HCT116 (cell line): ENCODE results near the gene CLK3. TPM values are rescaled to one million over a fixed set of nuclear protein-coding genes. Genes with fewer than 3 reads are reported as not detected.

Source experiments
- ATAC-seq: fragments of 200-7000 bp; cut with Tn5 transposase; 2 replicates; pipeline ENCODE4 v1.9.1; 2020; ENCODE audit warnings: mild to moderate bottlenecking, moderate library complexity
- BruUV-seq: library from RNA; stranded (reverse); fragments of 400-500 nt; replicated peaks from 2 replicates; lab custom pipeline; 2021; lab: Mats Ljungman, UMichigan
- CTCF ChIA-PET: fragments of 300-600 bp; sonication (Branson Sonifier 250); formaldehyde crosslinking; loops from one replicate; lab custom pipeline; 2021; ENCODE audit warnings: antibody characterized with exemption; lab: Charles Lee
- POLR2A ChIA-PET: fragments of 300-600, 350-600 bp; sonication (Branson Sonifier 250); formaldehyde crosslinking; loops from one replicate; lab custom pipeline; 2021; ENCODE audit warnings: antibody characterized with exemption; lab: Charles Lee
- RAD21 ChIA-PET, 2 experiments: fragments of 300-600 bp; sonication (Branson Sonifier 250); formaldehyde crosslinking; loops; one replicate each; lab custom pipeline; 2023; ENCODE audit warnings: low total read pairs in 2 of 2; ENCODE audit not compliant: uncharacterized antibody in 2 of 2, unreplicated experiment in 2 of 2, low non-redundant PET in 1 of 2; lab: Charles Lee
- DNase-seq: peaks from one replicate; pipeline ENCODE4 v3.0.0-alpha.2; 2010; ENCODE audit warnings: low read depth, low spot score
- H2AFZ ChIP-seq: fragments of 200-600 bp; shearing (Covaris generic), sonication (generic); 2 replicates; pipeline ENCODE4 v1.6.1; 2017; ENCODE audit warnings: low read depth, mixed run types, mixed read lengths, antibody characterized with exemption, low read length; ENCODE audit not compliant: poor library complexity, severe bottlenecking
- H3K27ac ChIP-seq: 2 replicates; pipeline ENCODE4 v1.5.1; 2012; ENCODE audit warnings: low read depth, low read length
- H3K27me3 ChIP-seq: fragments of 200-600 bp; sonication (generic); 2 replicates; pipeline ENCODE4 v1.6.1; 2016; ENCODE audit warnings: mixed run types, low read length, mixed read lengths; ENCODE audit not compliant: insufficient read depth
- H3K36me3 ChIP-seq, 2 experiments: fragments of 200-500 bp in 1 of 2; fragments of 200-600 bp in 1 of 2; sonication (Bioruptor generic) in 1 of 2; sonication (generic) in 1 of 2; 2 replicates each; pipeline versions ENCODE4 v1.5.1 to v1.6.1; 2014 to 2016; ENCODE audit warnings: low read length in 2 of 2, inconsistent platforms in 1 of 2, mixed read lengths in 1 of 2, mixed run types in 1 of 2; ENCODE audit not compliant: insufficient read depth in 2 of 2, control insufficient read depth in 1 of 2
- H3K4me1 ChIP-seq, 2 experiments: fragments of 200-600 bp in 1 of 2; sonication (generic) in 1 of 2; 2 replicates each; pipeline versions ENCODE4 v1.5.1 to v1.6.1; 2012 to 2017; ENCODE audit warnings: low read length in 2 of 2, inconsistent platforms in 1 of 2, mild to moderate bottlenecking in 1 of 2, mixed read lengths in 1 of 2, mixed run types in 1 of 2, moderate library complexity in 1 of 2; ENCODE audit not compliant: insufficient read depth in 2 of 2, control insufficient read depth in 1 of 2
- H3K4me2 ChIP-seq: fragments of 200-600 bp; sonication (generic); 2 replicates; pipeline ENCODE4 v1.6.1; 2017; ENCODE audit warnings: mixed run types, low read length, mixed read lengths
- H3K4me3 ChIP-seq, 2 experiments: fragments of 200-600 bp in 1 of 2; sonication (generic) in 1 of 2; replicated peaks in 1 of 2; 2 replicates each; pipeline ENCODE4 v1.5.1; 2011 to 2016; ENCODE audit warnings: low read length in 2 of 2, control low read depth in 1 of 2, low read depth in 1 of 2, mild to moderate bottlenecking in 1 of 2, mixed read lengths in 1 of 2, mixed run types in 1 of 2
- H3K79me2 ChIP-seq: fragments of 200-600 bp; sonication (generic); 2 replicates; pipeline ENCODE4 v1.6.1; 2017; ENCODE audit warnings: mild to moderate bottlenecking, mixed run types, low read length, moderate library complexity, mixed read lengths; ENCODE audit not compliant: insufficient read depth
- H3K9ac ChIP-seq: fragments of 200-600 bp; sonication (generic); 2 replicates; pipeline ENCODE4 v1.6.1; 2016; ENCODE audit warnings: low read length, mixed read lengths
- H3K9me2 ChIP-seq: fragments of 200-600 bp; sonication (generic), shearing (Covaris generic); 2 replicates; pipeline ENCODE4 v1.6.1; 2017; ENCODE audit warnings: mixed run types, mild to moderate bottlenecking, moderate library complexity; ENCODE audit not compliant: insufficient read depth
- H3K9me3 ChIP-seq, 2 experiments: fragments of 200-500 bp in 1 of 2; fragments of 200-600 bp in 1 of 2; sonication (Bioruptor generic) in 1 of 2; sonication (generic) in 1 of 2; 2 replicates each; pipeline ENCODE4 v1.6.1; 2014 to 2017; ENCODE audit warnings: low read length in 2 of 2, mixed read lengths in 2 of 2, inconsistent platforms in 1 of 2, low read depth in 1 of 2, mild to moderate bottlenecking in 1 of 2, mixed run types in 1 of 2, moderate library complexity in 1 of 2; ENCODE audit not compliant: control insufficient read depth in 1 of 2, insufficient read depth in 1 of 2
- H4K20me1 ChIP-seq: fragments of 200-600 bp; sonication (generic), shearing (Covaris generic); 2 replicates; pipeline ENCODE4 v1.6.1; 2017; ENCODE audit warnings: mixed run types, mild to moderate bottlenecking, moderate library complexity; ENCODE audit not compliant: insufficient read depth
- ATF3 ChIP-seq: IDR thresholded peaks from 2 replicates; pipeline ENCODE4 v1.6.1; 2012
- CTCF ChIP-seq, 3 experiments: fragments of 200-600 bp in 1 of 3; sonication (generic) in 1 of 3; IDR thresholded peaks in 2 of 3; conservative IDR thresholded peaks in 1 of 3; 2 replicates each; pipeline ENCODE4 v1.5.1; 2012 to 2017; ENCODE audit warnings: low read depth in 2 of 3, low read length in 2 of 3, antibody characterized with exemption in 1 of 3, borderline replicate concordance in 1 of 3, control low read depth in 1 of 3, mild to moderate bottlenecking in 1 of 3, mixed read lengths in 1 of 3, mixed run types in 1 of 3, moderate library complexity in 1 of 3; ENCODE audit not compliant: insufficient read depth in 1 of 3
- EGR1 ChIP-seq: IDR thresholded peaks from 2 replicates; pipeline ENCODE4 v1.6.1; 2012; ENCODE audit warnings: low read depth
- EZH2 ChIP-seq: fragments of 200-600 bp; sonication (generic); IDR thresholded peaks from 2 replicates; pipeline ENCODE4 v1.6.1; 2017; ENCODE audit warnings: antibody characterized with exemption, mixed run types
- JUND ChIP-seq: IDR thresholded peaks from 2 replicates; pipeline ENCODE4 v1.6.1; 2012
- MAX ChIP-seq: IDR thresholded peaks from 2 replicates; pipeline ENCODE4 v1.6.1; 2012
- POLR2A ChIP-seq: IDR thresholded peaks from 2 replicates; pipeline ENCODE4 v1.7.0; 2011; ENCODE audit warnings: borderline replicate concordance; ENCODE audit not compliant: insufficient read depth, insufficient read length; ENCODE audit errors: extremely low read depth
- RAD21 ChIP-seq: IDR thresholded peaks from 2 replicates; pipeline ENCODE4 v1.6.1; 2012; ENCODE audit warnings: low read depth, mild to moderate bottlenecking
- SP1 ChIP-seq: IDR thresholded peaks from 2 replicates; pipeline ENCODE4 v1.6.1; 2012; ENCODE audit warnings: low read depth
- ZFX ChIP-seq: fragments of 450-650 bp; IDR thresholded peaks from 2 replicates; pipeline ENCODE4 v1.6.1; 2017
- intact Hi-C: fragments of 100-400 bp; cut with micrococcal nuclease; formaldehyde crosslinking; loops from 2 replicates; pipeline ENCODE4 v1.10.0; 2022
- total RNA-seq: library from RNA; stranded (reverse); gene quantifications from one replicate; pipeline ENCODE4 v1.2.1, GENCODE V29; 2021; ENCODE audit not compliant: unreplicated experiment

Gene CLK3
- total RNA-seq, 1 experiment from 2014 or later, result 79.3 TPM

- ChIA-PET RAD21 (no interaction called here), POLR2A (no interaction called here), CTCF (no interaction called here)
- DNase-seq (no peak), ATAC-seq (no peak)
- Histone ChIP-seq H3K79me2 (peaks cover 30% of the 10 kb centered on the region), H3K4me1 (no peaks in the 10 kb centered on the region), H3K27ac (no peak overlapping the region), H3K9me2 (no peaks in the 10 kb centered on the region), H3K36me3 (peaks cover 12% of the 10 kb centered on the region in 2 experiments; a peak in 3 of 4 replicates), H4K20me1 (peaks cover 5% of the 10 kb centered on the region; the same call in 1 of the 2 replicates), H2AFZ (no peak overlapping the region), H3K9me3 (no peaks in the 10 kb centered on the region), H3K4me3 (no peak overlapping the region), H3K4me2 (no peak overlapping the region), H3K9ac (no peak overlapping the region), H3K27me3 (no peaks in the 10 kb centered on the region)
- no TSS peak for BruUV-seq
- intact Hi-C loops, result no loop called here
- TF ChIP-seq POLR2A (no peak), EZH2 (no peak), CTCF (IDR thresholded peaks at IDR 0.05 in 2 of 3, conservative IDR thresholded peaks at IDR 0.05 in 1 of 3; ENCODE audit: borderline replicate concordance in 1 of 3, insufficient read depth in 1 of 3, low read depth in 2 of 3, low read length in 2 of 3) (no peak), ATF3 (no peak), MAX (no peak), RAD21 (no peak), EGR1 (no peak), ZFX (no peak), SP1 (no peak), JUND (no peak)
These were observed 52.3 kb downstream of the CLK3 start for GRCh38 chr15:74667975-74668374.
